Kidney (tissue), 14 donors: ENCODE results near the gene PANK4. TPM values are rescaled to one million over a fixed set of nuclear protein-coding genes. Genes with fewer than 3 reads are reported as not detected.

Experiments
- DNase-seq, 5 donors: peaks; one replicate each; pipeline ENCODE4 v3.0.0-alpha.2; 2013 to 2020
- FAIRE-seq: peaks from 2 replicates; lab custom pipeline; 2012; peaks lifted over from hg19 to GRCh38; lab: Jason Lieb, UNC
- H3K27ac ChIP-seq, 2 donors: one replicate each; pipeline ENCODE4 v1.7.0; 2013; ENCODE audit warnings: low read depth in 2 of 2, low read length in 2 of 2, inconsistent platforms in 1 of 2
- H3K27me3 ChIP-seq: one replicate; pipeline ENCODE4 v1.7.1; 2013; ENCODE audit warnings: low read length, inconsistent platforms; ENCODE audit not compliant: control insufficient read depth, insufficient read depth
- H3K36me3 ChIP-seq, 3 donors: one replicate each; pipeline versions ENCODE4 v1.7.0 to v1.7.1; 2013; ENCODE audit warnings: low read length in 3 of 3, control low read depth in 1 of 3, inconsistent platforms in 1 of 3; ENCODE audit not compliant: insufficient read depth in 3 of 3, control insufficient read depth in 2 of 3
- H3K4me1 ChIP-seq, 3 donors: one replicate each; pipeline versions ENCODE4 v1.7.0 to v1.7.1; 2013; ENCODE audit warnings: low read length in 3 of 3, inconsistent platforms in 1 of 3, low read depth in 1 of 3; ENCODE audit not compliant: control insufficient read depth in 2 of 3, insufficient read depth in 2 of 3
- H3K4me3 ChIP-seq, 3 donors: one replicate each; pipeline versions ENCODE4 v1.7.0 to v1.8.1; 2013; ENCODE audit warnings: low read length in 3 of 3, control low read depth in 1 of 3, inconsistent platforms in 1 of 3
- H3K9ac ChIP-seq, 3 donors: one replicate each; pipeline versions ENCODE4 v1.7.0 to v1.7.1; 2013; ENCODE audit warnings: low read length in 3 of 3, control low read depth in 1 of 3, inconsistent platforms in 1 of 3
- H3K9me3 ChIP-seq, 3 donors: one replicate each; pipeline versions ENCODE4 v1.7.0 to v1.7.1; 2013; ENCODE audit warnings: low read length in 3 of 3, control low read depth in 1 of 3, inconsistent platforms in 1 of 3; ENCODE audit not compliant: control insufficient read depth in 2 of 3, insufficient read depth in 1 of 3
- CTCF ChIP-seq: IDR thresholded peaks from 3 replicates; pipeline ENCODE4 v1.5.1; 2012; ENCODE audit warnings: mild to moderate bottlenecking, moderate library complexity, borderline replicate concordance; ENCODE audit not compliant: insufficient read depth; ENCODE audit errors: extremely low read depth
- intact Hi-C: fragments of 100-400 bp; cut with DNase I; formaldehyde crosslinking; loops from one replicate; pipeline ENCODE4 v1.11.1; 2022
- polyA plus RNA-seq: library from polyadenylated mRNA; stranded (reverse); fragments of 350-450 nt; fragmentation: Illumina TruSeq; extraction: RNeasy Lipid Tissue Mini Kit (QIAGEN cat#74804); gene quantifications from one replicate; pipeline ENCODE4 v1.2.3, GENCODE V29; 2014; ENCODE audit warnings: low read depth, low replicate concordance; ENCODE audit not compliant: insufficient read depth
- total RNA-seq: library from RNA; stranded (reverse); fragmentation: NEBNext Ultra II Directional; extraction: Animal tissue kit (Norgen Biotek cat#: 25700); gene quantifications from one replicate; pipeline ENCODE4 v1.2.1, GENCODE V29; 2021
- donor health status: control.
- donor health status: control.
- donor health status: control.
- donor health status: control.
- donor health status: control.
- donor health status: DM: yes; HTN: yes; CAD: no.
- donor health status: Normal renal cell carcinoma (clear cell type).

PANK4 gene
- total and polyA plus RNA-seq, 2 donors from 2014 or later, result 13.3 to 33.7 TPM

DNA sequence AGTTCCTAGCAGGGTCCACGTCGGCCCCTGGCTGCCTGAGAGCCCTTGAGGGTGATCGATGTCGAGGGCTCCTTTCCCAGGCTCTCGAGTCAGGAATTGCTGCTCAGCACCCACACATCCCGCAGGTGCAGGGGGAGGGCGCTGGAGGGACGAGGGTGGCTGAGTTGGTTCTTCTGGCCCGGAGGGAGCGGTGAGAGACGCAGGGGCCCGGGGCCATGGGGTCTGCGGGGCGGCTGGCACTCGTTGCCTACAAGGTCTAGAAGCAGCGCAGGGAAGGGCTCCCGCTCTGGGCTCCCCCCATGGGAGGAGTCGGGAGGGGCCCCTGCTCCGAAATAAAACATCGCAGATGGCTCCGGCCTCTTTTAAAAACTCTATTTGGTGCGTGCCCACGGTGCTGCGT, 18.2 kb downstream of the PANK4 start:
- no peak overlapping the region for H3K4me3 ChIP-seq
- peaks cover 4% of the 10 kb centered on the region for H3K27me3 ChIP-seq
- FAIRE-seq, result no peak
- no peaks in the 10 kb centered on the region for H3K9me3 ChIP-seq
- no peak for TF ChIP-seq CTCF
- intact Hi-C loops, result no loop called here
- peaks cover 0 to 19% (median 9%) of the 10 kb centered on the region in 3 donors for H3K36me3 ChIP-seq
- no peak overlapping the region for H3K27ac ChIP-seq
- DNase-seq, result no peak
- no peak overlapping the region for H3K9ac ChIP-seq
- no peaks in the 10 kb centered on the region for H3K4me1 ChIP-seq

DNA sequence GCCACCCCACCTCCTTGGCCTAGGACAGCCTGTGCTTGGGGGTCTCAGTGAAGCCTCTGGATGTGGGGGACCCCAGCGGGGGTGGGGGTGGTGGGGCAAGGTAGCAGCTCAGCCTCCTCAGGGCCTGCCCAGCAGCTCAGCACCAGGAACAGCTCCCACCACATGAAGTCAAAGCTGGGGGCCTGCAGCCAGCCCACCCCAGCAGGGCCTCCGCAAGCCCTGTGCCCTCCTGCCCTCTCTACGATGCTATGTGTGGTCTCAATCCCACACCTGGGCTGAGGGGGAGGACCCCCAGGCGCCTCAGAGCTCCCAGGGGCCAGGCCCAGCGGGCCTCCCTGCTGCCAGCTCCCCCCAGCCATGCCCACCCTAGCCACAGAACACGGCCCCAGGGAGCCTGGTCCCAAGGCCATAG, 18.6 kb downstream of the PANK4 start:
- intact Hi-C loops, result no loop called here
- H3K27ac ChIP-seq, result no peak overlapping the region
- peaks cover 0 to 18% (median 7%) of the 10 kb centered on the region in 3 donors for H3K36me3 ChIP-seq
- no peaks in the 10 kb centered on the region for H3K4me1 ChIP-seq
- H3K4me3 ChIP-seq, result no peak overlapping the region
- peaks cover 4% of the 10 kb centered on the region for H3K27me3 ChIP-seq
- TF ChIP-seq CTCF, result no peak
- H3K9ac ChIP-seq, result no peak overlapping the region
- DNase-seq (no peak), FAIRE-seq (no peak)
- H3K9me3 ChIP-seq, result no peaks in the 10 kb centered on the region

- DNase-seq (no peak), FAIRE-seq (no peak)
- no peaks in the 10 kb centered on the region for H3K4me1 ChIP-seq
- intact Hi-C loops, result no loop called here
- H3K9ac ChIP-seq, result no peak overlapping the region
- no peak for TF ChIP-seq CTCF
- H3K4me3 ChIP-seq, result no peak overlapping the region
- H3K36me3 ChIP-seq, result peaks cover 0 to 14% (median 7%) of the 10 kb centered on the region in 3 donors
- no peak overlapping the region for H3K27ac ChIP-seq
- H3K9me3 ChIP-seq, result no peaks in the 10 kb centered on the region
- peaks cover 4% of the 10 kb centered on the region for H3K27me3 ChIP-seq
Measured at GRCh38 chr1:2506901-2507565, 19.4 kb downstream of the PANK4 start.
